Measurements from ENCODE around the gene ING2. TPM values are rescaled to one million over a fixed set of nuclear protein-coding genes. Genes with fewer than 3 reads are reported as not detected.

Gene ING2
- total RNA-seq, 1 donor from 2014 or later: 4.3 TPM

GRCh38 chr4:183499389-183499788, 5.5 kb upstream of the ING2 start:
- no peak for TF ChIP-seq CTCF (IDR thresholded peaks at IDR 0.05)
- H3K4me3 Mint-ChIP-seq: no peak overlapping the region
- ChIA-PET POLR2A (no interaction called here), CTCF (no interaction called here)
- DNase-seq (no peak), ATAC-seq (ENCODE audit: low read depth) (no peak)
- intact Hi-C loops (cut with micrococcal nuclease): no loop called here
- no peaks in the 10 kb centered on the region for H3K27me3 Mint-ChIP-seq
- H3K9me3 Mint-ChIP-seq: no peaks in the 10 kb centered on the region
- peaks cover 5% of the 10 kb centered on the region for H3K36me3 Mint-ChIP-seq (ENCODE audit: low read depth)
- peaks cover 11% of the 10 kb centered on the region for H3K4me1 Mint-ChIP-seq
- no peak overlapping the region for H3K27ac Mint-ChIP-seq

- Mint-ChIP-seq H3K9me3 (no peaks in the 10 kb centered on the region), H3K4me3 (no peak overlapping the region), H3K27me3 (no peaks in the 10 kb centered on the region), H3K36me3 (ENCODE audit: low read depth) (peaks cover 5% of the 10 kb centered on the region), H3K27ac (no peak overlapping the region), H3K4me1 (peaks cover 11% of the 10 kb centered on the region)
- ATAC-seq (ENCODE audit: low read depth): no peak
- TF ChIP-seq CTCF (IDR thresholded peaks at IDR 0.05): no peak
- no peak for DNase-seq
- POLR2A ChIA-PET: no interaction called here
- intact Hi-C loops (cut with micrococcal nuclease): loop anchor here (10.0 kb wide), 5 partner anchors 845 to 1645 kb away; partner anchors contain the start of genes ACSL1, CENPU and SLC25A4
- CTCF ChIA-PET: no interaction called here
Measured at GRCh38 chr4:183499801-183500200, 5.1 kb upstream of the ING2 start.

- ChIA-PET CTCF (interaction anchor here (0.9 to 1.3 kb wide), 3 partner anchors 59 to 156 kb away, joined by 3 to 4 read pairs (median 3); partner anchors contain the start of gene CDKN2AIP), POLR2A (interaction anchor here (0.6 to 3.5 kb wide), 6 partner anchors 9 to 1668 kb away, joined by 3 to 41 read pairs (median 5); partner anchors contain the start of gene CDKN2AIP)
- Mint-ChIP-seq H3K4me3 (peak overlapping the region; percentile 90), H3K9me3 (no peaks in the 10 kb centered on the region), H3K36me3 (ENCODE audit: low read depth) (peaks cover 6% of the 10 kb centered on the region), H3K27me3 (no peaks in the 10 kb centered on the region), H3K4me1 (peaks cover 14% of the 10 kb centered on the region), H3K27ac (peak overlapping the region; percentile 90)
- intact Hi-C loops (cut with micrococcal nuclease): loop anchor here (1.0 to 10.0 kb wide), 12 partner anchors 59 to 1701 kb away; partner anchors contain the start of genes ACSL1, CDKN2AIP, CENPU and DCTD
- no peak for TF ChIP-seq CTCF (IDR thresholded peaks at IDR 0.05)
- no peak for ATAC-seq (ENCODE audit: low read depth)
- no peak for DNase-seq
Measured at GRCh38 chr4:183503497-183504063, 1.3 kb upstream of the ING2 start.

GRCh38 chr4:183504064-183504929, 561 bp upstream of the ING2 start:
- CTCF ChIA-PET: interaction anchor here (0.9 to 1.3 kb wide), 3 partner anchors 60 to 155 kb away, joined by 3 to 4 read pairs (median 3); partner anchors contain the start of gene CDKN2AIP
- H3K4me1 Mint-ChIP-seq: peaks cover 14% of the 10 kb centered on the region

More at GRCh38 chr4:183504064-183504929, 561 bp upstream of the ING2 start:
- peak; percentile 82 for ATAC-seq (ENCODE audit: low read depth)
- peaks cover 6% of the 10 kb centered on the region for H3K36me3 Mint-ChIP-seq (ENCODE audit: low read depth)
- intact Hi-C loops (cut with micrococcal nuclease): loop anchor here (1.0 to 10.0 kb wide), 11 partner anchors 60 to 1701 kb away; partner anchors contain the start of genes ACSL1, CDKN2AIP, CENPU and DCTD
- H3K9me3 Mint-ChIP-seq: no peaks in the 10 kb centered on the region
- peak overlapping the region; percentile 96 for H3K4me3 Mint-ChIP-seq
- TF ChIP-seq CTCF (IDR thresholded peaks at IDR 0.05): no peak
- DNase-seq: peak; percentile 100
- H3K27ac Mint-ChIP-seq: peak overlapping the region; percentile 90
- POLR2A ChIA-PET: interaction anchor here (0.6 to 3.5 kb wide), 8 partner anchors 9 to 1145 kb away, joined by 3 to 41 read pairs (median 4); partner anchors contain the start of genes CASP3, CDKN2AIP and PRIMPOL
- H3K27me3 Mint-ChIP-seq: no peaks in the 10 kb centered on the region
